Osteoblast (primary cell): ENCODE measurements around the gene GPR15. TPM values are rescaled to one million over a fixed set of nuclear protein-coding genes. Genes with fewer than 3 reads are reported as not detected.

Source experiments
- DNase-seq: peaks from one replicate; pipeline ENCODE4 v3.0.0; 2011; ENCODE audit warnings: low spot score, mixed read lengths; ENCODE audit not compliant: insufficient read length; ENCODE audit errors: missing footprints
- H2AFZ ChIP-seq: 2 replicates; pipeline ENCODE4 v1.6.0; 2011; ENCODE audit warnings: mild to moderate bottlenecking, low read length
- H3K27ac ChIP-seq: 2 replicates; pipeline ENCODE4 v1.5.1; 2011; ENCODE audit warnings: mild to moderate bottlenecking, low read depth, low read length, moderate library complexity
- H3K27me3 ChIP-seq: 2 replicates; pipeline ENCODE4 v1.6.0; 2012; ENCODE audit warnings: mild to moderate bottlenecking, control low read depth, inconsistent platforms, low read length, moderate library complexity; ENCODE audit not compliant: insufficient read depth
- H3K36me3 ChIP-seq: 2 replicates; pipeline ENCODE4 v1.5.1; 2011; ENCODE audit warnings: mild to moderate bottlenecking, low read length, control low read depth, moderate library complexity; ENCODE audit not compliant: insufficient read depth
- H3K4me1 ChIP-seq: 2 replicates; pipeline ENCODE4 v1.5.1; 2011; ENCODE audit warnings: mild to moderate bottlenecking, low read length, control low read depth, moderate library complexity; ENCODE audit not compliant: insufficient read depth
- H3K4me2 ChIP-seq: 2 replicates; pipeline ENCODE4 v1.6.0; 2011; ENCODE audit warnings: mild to moderate bottlenecking, low read length; ENCODE audit not compliant: insufficient read depth
- H3K4me3 ChIP-seq: fragments of 200-600 bp; sonication (generic); 3 replicates; pipeline ENCODE4 v1.5.1; 2012; ENCODE audit warnings: mild to moderate bottlenecking, low read length, inconsistent platforms; ENCODE audit not compliant: insufficient read depth
- H3K79me2 ChIP-seq: 2 replicates; pipeline ENCODE4 v1.6.0; 2012; ENCODE audit warnings: mild to moderate bottlenecking, low read length, control low read depth, inconsistent platforms; ENCODE audit not compliant: insufficient read depth
- H3K9me3 ChIP-seq: 2 replicates; pipeline ENCODE4 v1.5.1; 2011; ENCODE audit warnings: low read depth, low read length, control low read depth
- H4K20me1 ChIP-seq: 2 replicates; pipeline ENCODE4 v1.6.0; 2012; ENCODE audit warnings: mild to moderate bottlenecking, low read length, control low read depth; ENCODE audit not compliant: insufficient read depth
- CTCF ChIP-seq: IDR thresholded peaks from 2 replicates; pipeline ENCODE4 v1.5.1; 2011; ENCODE audit warnings: mild to moderate bottlenecking, low read depth, low read length, moderate library complexity; ENCODE audit errors: extremely low read depth
- total RNA-seq: library from RNA; depleted of rRNA; stranded (reverse); fragments of >200 nt; gene quantifications from 2 replicates; pipeline ENCODE4 v1.2.3, GENCODE V29; 2012

Gene GPR15
- total RNA-seq, 1 donor: not detected

GRCh38 chr3:98500019-98500418, 31.8 kb upstream of the GPR15 start:
- Histone ChIP-seq H4K20me1 (no peaks in the 10 kb centered on the region), H3K4me1 (no peaks in the 10 kb centered on the region), H2AFZ (no peak overlapping the region), H3K27me3 (no peaks in the 10 kb centered on the region), H3K9me3 (no peaks in the 10 kb centered on the region), H3K4me3 (no peak overlapping the region), H3K4me2 (no peak overlapping the region), H3K79me2 (no peaks in the 10 kb centered on the region), H3K36me3 (no peaks in the 10 kb centered on the region), H3K27ac (no peak overlapping the region)
- no peak for DNase-seq
- TF ChIP-seq CTCF: no peak

- TF ChIP-seq CTCF: no peak
- Histone ChIP-seq H4K20me1 (no peaks in the 10 kb centered on the region), H3K4me3 (no peak overlapping the region), H3K4me1 (no peaks in the 10 kb centered on the region), H2AFZ (no peak overlapping the region), H3K9me3 (no peaks in the 10 kb centered on the region), H3K4me2 (no peak overlapping the region), H3K27me3 (no peaks in the 10 kb centered on the region), H3K36me3 (no peaks in the 10 kb centered on the region), H3K79me2 (no peaks in the 10 kb centered on the region), H3K27ac (no peak overlapping the region)
- DNase-seq: no peak
These were observed 30.5 kb upstream of the GPR15 start for GRCh38 chr3:98501270-98501669.

GRCh38 chr3:98501863-98502576, 29.8 kb upstream of the GPR15 start:
- Histone ChIP-seq H4K20me1 (no peaks in the 10 kb centered on the region), H3K36me3 (no peaks in the 10 kb centered on the region), H3K4me3 (no peak overlapping the region), H3K4me1 (no peaks in the 10 kb centered on the region), H3K27me3 (no peaks in the 10 kb centered on the region), H3K4me2 (no peak overlapping the region), H3K9me3 (no peaks in the 10 kb centered on the region), H2AFZ (no peak overlapping the region), H3K27ac (no peak overlapping the region), H3K79me2 (no peaks in the 10 kb centered on the region)
- DNase-seq: no peak
- TF ChIP-seq CTCF: no peak

GRCh38 chr3:98504539-98504938, 27.2 kb upstream of the GPR15 start:
- no peaks in the 10 kb centered on the region for H3K9me3 ChIP-seq
- no peaks in the 10 kb centered on the region for H4K20me1 ChIP-seq
- no peak overlapping the region for H3K27ac ChIP-seq
- no peak for DNase-seq
- no peaks in the 10 kb centered on the region for H3K79me2 ChIP-seq
- TF ChIP-seq CTCF: no peak
- no peaks in the 10 kb centered on the region for H3K27me3 ChIP-seq
- H3K4me2 ChIP-seq: no peak overlapping the region
- H3K36me3 ChIP-seq: no peaks in the 10 kb centered on the region
- H3K4me3 ChIP-seq: no peak overlapping the region
- no peaks in the 10 kb centered on the region for H3K4me1 ChIP-seq
- no peak overlapping the region for H2AFZ ChIP-seq
